K562 (cell line): ENCODE data around the gene QRFP. TPM values are rescaled to one million over a fixed set of nuclear protein-coding genes. Genes with fewer than 3 reads are reported as not detected.

Experiments
- ATAC-seq: fragments of 200-7000 bp; cut with Tn5 transposase; 3 replicates; pipeline ENCODE4 v1.9.1; 2020; ENCODE audit warnings: moderate library complexity
- BruUV-seq: library from RNA; stranded (reverse); fragments of 400-500 nt; replicated peaks from 2 replicates; lab custom pipeline; 2021; lab: Mats Ljungman, UMichigan
- CTCF ChIA-PET: fragments of 300-600 bp; formaldehyde crosslinking; extraction: SDS; loops from one replicate; lab custom pipeline; 2021; ENCODE audit warnings: low intra/inter-chr PET ratio; lab: Yijun Ruan, JAX
- POLR2A ChIA-PET: fragments of 300-600, 350-650 bp; sonication (Branson Sonifier 250); formaldehyde crosslinking; extraction: SDS; loops from one replicate; lab custom pipeline; 2021; ENCODE audit warnings: antibody characterized with exemption, inconsistent platforms; lab: Yijun Ruan, JAX
- DNase-seq, 4 experiments: peaks; one replicate each; pipeline versions ENCODE4 v3.0.0 to v3.0.0-alpha.2; 2011 to 2018; ENCODE audit warnings: low spot score in 3 of 4, mixed read lengths in 3 of 4; ENCODE audit errors: extremely low read depth in 1 of 4
- FAIRE-seq: peaks from 2 replicates; lab custom pipeline; 2011; peaks lifted over from hg19 to GRCh38; lab: Jason Lieb, UNC
- H2AFZ ChIP-seq: 2 replicates; pipeline ENCODE4 v1.6.0; 2011; ENCODE audit warnings: low read depth, low read length, control low read depth, inconsistent platforms
- H3K27ac ChIP-seq: fragments of 200-600 bp; 3 replicates; pipeline ENCODE4 v1.8.0; 2011; ENCODE audit warnings: low read depth, mild to moderate bottlenecking, control low read depth, inconsistent platforms, low read length, moderate library complexity, mixed read lengths; ENCODE audit errors: extremely low read depth
- H3K27me3 ChIP-seq, 2 experiments: fragments of 300-600 bp in 1 of 2; 2 replicates in 1 of 2; 3 replicates in 1 of 2; pipeline versions ENCODE4 v1.6.0 to v1.8.0; 2011; ENCODE audit warnings: inconsistent platforms in 2 of 2, low read length in 2 of 2, mild to moderate bottlenecking in 1 of 2, mixed read lengths in 1 of 2, moderate library complexity in 1 of 2; ENCODE audit not compliant: control insufficient read depth in 2 of 2, insufficient read depth in 2 of 2
- H3K36me3 ChIP-seq: fragments of 300-600 bp; 3 replicates; pipeline ENCODE4 v1.8.0; 2011; ENCODE audit warnings: mild to moderate bottlenecking, low read length, inconsistent platforms; ENCODE audit not compliant: control insufficient read depth, insufficient read depth
- H3K4me1 ChIP-seq, 2 experiments: fragments of 200-600 bp in 1 of 2; replicated peaks in 1 of 2; 2 replicates in 1 of 2; 3 replicates in 1 of 2; pipeline versions ENCODE4 v1.5.1 to v1.8.0; 2011; ENCODE audit warnings: inconsistent platforms in 2 of 2, low read length in 2 of 2, mild to moderate bottlenecking in 1 of 2, mixed read lengths in 1 of 2, moderate library complexity in 1 of 2; ENCODE audit not compliant: control insufficient read depth in 2 of 2, insufficient read depth in 2 of 2
- H3K4me2 ChIP-seq: 2 replicates; pipeline ENCODE4 v1.6.1; 2011; ENCODE audit warnings: low read length, control low read depth, inconsistent platforms, mixed read lengths; ENCODE audit not compliant: insufficient read depth
- H3K4me3 ChIP-seq: fragments of 200-600 bp; sonication (generic), shearing (Covaris generic); 2 replicates; pipeline ENCODE4 v1.5.1; 2016; ENCODE audit warnings: control low read depth, inconsistent platforms
- H3K79me2 ChIP-seq: fragments of 200-600 bp; 3 replicates; pipeline ENCODE4 v1.8.0; 2011; ENCODE audit warnings: low read length, inconsistent platforms; ENCODE audit not compliant: control insufficient read depth, insufficient read depth
- H3K9ac ChIP-seq, 2 experiments: 2 replicates each; pipeline versions ENCODE4 v1.6.0 to v1.6.1; 2011; ENCODE audit warnings: low read depth in 2 of 2, low read length in 2 of 2, control low read depth in 1 of 2, inconsistent platforms in 1 of 2, mild to moderate bottlenecking in 1 of 2, mixed read lengths in 1 of 2; ENCODE audit not compliant: insufficient read depth in 1 of 2
- H3K9me1 ChIP-seq: one replicate; pipeline ENCODE4 v1.6.0; 2011; ENCODE audit warnings: inconsistent platforms, mild to moderate bottlenecking, low read length, moderate library complexity; ENCODE audit not compliant: control insufficient read depth, insufficient read depth
- H3K9me3 ChIP-seq: replicated peaks from 2 replicates; pipeline ENCODE4 v1.5.1; 2011; ENCODE audit warnings: low read depth, low read length, inconsistent platforms; ENCODE audit not compliant: control insufficient read depth, insufficient read depth
- H4K20me1 ChIP-seq: replicated peaks from 2 replicates; pipeline ENCODE4 v1.6.1; 2011; ENCODE audit warnings: low read length, inconsistent platforms, mixed read lengths; ENCODE audit not compliant: control insufficient read depth, insufficient read depth
- ATF3 ChIP-seq, 2 experiments: fragments of 450-650 bp in 1 of 2; sonication (generic) in 1 of 2; formaldehyde crosslinking in 1 of 2; IDR thresholded peaks in 1 of 2; conservative IDR thresholded peaks in 1 of 2; 2 replicates each; pipeline versions ENCODE4 v1.6.1 to v1.8.1; 2016 to 2023; ENCODE audit warnings: mild to moderate bottlenecking in 2 of 2, moderate library complexity in 2 of 2, inconsistent platforms in 1 of 2, missing genetic modification reagents in 1 of 2
- ATF7 ChIP-seq: fragments of 450-650 bp; IDR thresholded peaks from 2 replicates; pipeline ENCODE4 v1.7.1; 2014; ENCODE audit warnings: mild to moderate bottlenecking, moderate library complexity
- MAFG ChIP-seq: fragments of 450-650 bp; conservative IDR thresholded peaks from 2 replicates; pipeline ENCODE4 v1.6.1; 2016; ENCODE audit warnings: missing genetic modification characterization, missing compliant biosample characterization
- WGBS: fragments of 100-300 bp; shearing (Covaris generic); methylation state at CpG from one replicate; pipeline ENCODE4 v1.1.6; 2016; ENCODE audit warnings: low coverage, mixed read lengths; ENCODE audit not compliant: insufficient coverage; ENCODE audit errors: missing lambda C conversion rate; 5-methylcytosine and 5-hydroxymethylcytosine counted together
- in situ Hi-C: fragments of 300-500 bp; cut with MboI; formaldehyde crosslinking; loops from 4 replicates; pipeline ENCODE4 v1.15.0; 2018; ENCODE audit warnings: inconsistent platforms, mixed read lengths
- intact Hi-C: fragments of 100-400 bp; cut with micrococcal nuclease; formaldehyde crosslinking; loops from 2 replicates; pipeline ENCODE4 v1.14.2; 2022
- polyA plus RNA-seq, 8 experiments: library from polyadenylated mRNA; depleted of rRNA in 4 of 8; stranded (reverse) in 5 of 8; unstranded in 3 of 8; fragments of >200 nt; fragmentation: Nextera tagmentation in 2 of 8; fragmentation: Illumina TruSeq in 1 of 8; extraction: Ambion mirVana in 2 of 8; extraction: Trizol in 1 of 8; gene quantifications; 2 replicates each; pipeline versions ENCODE4 v1.2.1 to v1.2.3, GENCODE V29; 2011 to 2014; ENCODE audit warnings: inconsistent platforms in 1 of 8, missing spikeins in 1 of 8
- total RNA-seq, 7 experiments: library from RNA; depleted of rRNA in 6 of 7; stranded (reverse); fragments of >200 nt in 6 of 7; fragmentation: Illumina TruSeq in 2 of 7; extraction: Trizol in 2 of 7; gene quantifications; 2 replicates each; pipeline versions ENCODE4 v1.2.1 to v1.2.3, GENCODE V29; 2011 to 2021; ENCODE audit warnings: low replicate concordance in 1 of 7
- TF ChIP-seq, protein P1 (sequence below): sonication (generic); formaldehyde crosslinking; IDR thresholded peaks from 2 replicates; pipeline ENCODE4 v1.8.1; 2023; ENCODE audit warnings: mild to moderate bottlenecking, missing genetic modification reagents
- TF ChIP-seq, protein P2 (sequence below): fragments of 450-650 bp; formaldehyde crosslinking; IDR thresholded peaks from 2 replicates; pipeline ENCODE4 v1.4.0; 2020; ENCODE audit warnings: mild to moderate bottlenecking, moderate library complexity

Gene QRFP
- total and polyA plus RNA-seq, 9 of the 15 experiments (the other 6 are each of a cell fraction or from before 2014, with no cell fraction given), result not detected

- peaks cover 49% of the 10 kb centered on the region for H4K20me1 ChIP-seq
- FAIRE-seq, result no peak
- peaks cover 10% of the 10 kb centered on the region in 2 experiments; a peak in 4 of 5 replicates for H3K4me1 ChIP-seq
- in situ Hi-C loops, result loop anchor here (5.0 to 10.0 kb wide), 3 partner anchors 89 to 407 kb away; no protein-coding TSS in a partner anchor
- TF ChIP-seq ATF7 (no peak), MAFG (no peak), ATF3 (IDR thresholded peaks at IDR 0.05) (no peak), ATF3 (CRISPR knock-in tag; conservative IDR thresholded peaks at IDR 0.05) (peak; percentile 27)
- TF ChIP-seq, protein P1, sequence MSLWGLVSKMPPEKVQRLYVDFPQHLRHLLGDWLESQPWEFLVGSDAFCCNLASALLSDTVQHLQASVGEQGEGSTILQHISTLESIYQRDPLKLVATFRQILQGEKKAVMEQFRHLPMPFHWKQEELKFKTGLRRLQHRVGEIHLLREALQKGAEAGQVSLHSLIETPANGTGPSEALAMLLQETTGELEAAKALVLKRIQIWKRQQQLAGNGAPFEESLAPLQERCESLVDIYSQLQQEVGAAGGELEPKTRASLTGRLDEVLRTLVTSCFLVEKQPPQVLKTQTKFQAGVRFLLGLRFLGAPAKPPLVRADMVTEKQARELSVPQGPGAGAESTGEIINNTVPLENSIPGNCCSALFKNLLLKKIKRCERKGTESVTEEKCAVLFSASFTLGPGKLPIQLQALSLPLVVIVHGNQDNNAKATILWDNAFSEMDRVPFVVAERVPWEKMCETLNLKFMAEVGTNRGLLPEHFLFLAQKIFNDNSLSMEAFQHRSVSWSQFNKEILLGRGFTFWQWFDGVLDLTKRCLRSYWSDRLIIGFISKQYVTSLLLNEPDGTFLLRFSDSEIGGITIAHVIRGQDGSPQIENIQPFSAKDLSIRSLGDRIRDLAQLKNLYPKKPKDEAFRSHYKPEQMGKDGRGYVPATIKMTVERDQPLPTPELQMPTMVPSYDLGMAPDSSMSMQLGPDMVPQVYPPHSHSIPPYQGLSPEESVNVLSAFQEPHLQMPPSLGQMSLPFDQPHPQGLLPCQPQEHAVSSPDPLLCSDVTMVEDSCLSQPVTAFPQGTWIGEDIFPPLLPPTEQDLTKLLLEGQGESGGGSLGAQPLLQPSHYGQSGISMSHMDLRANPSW (CRISPR knock-in tag), result peak; percentile 23; the same call in 1 of the 2 replicates
- TF ChIP-seq, protein P2, sequence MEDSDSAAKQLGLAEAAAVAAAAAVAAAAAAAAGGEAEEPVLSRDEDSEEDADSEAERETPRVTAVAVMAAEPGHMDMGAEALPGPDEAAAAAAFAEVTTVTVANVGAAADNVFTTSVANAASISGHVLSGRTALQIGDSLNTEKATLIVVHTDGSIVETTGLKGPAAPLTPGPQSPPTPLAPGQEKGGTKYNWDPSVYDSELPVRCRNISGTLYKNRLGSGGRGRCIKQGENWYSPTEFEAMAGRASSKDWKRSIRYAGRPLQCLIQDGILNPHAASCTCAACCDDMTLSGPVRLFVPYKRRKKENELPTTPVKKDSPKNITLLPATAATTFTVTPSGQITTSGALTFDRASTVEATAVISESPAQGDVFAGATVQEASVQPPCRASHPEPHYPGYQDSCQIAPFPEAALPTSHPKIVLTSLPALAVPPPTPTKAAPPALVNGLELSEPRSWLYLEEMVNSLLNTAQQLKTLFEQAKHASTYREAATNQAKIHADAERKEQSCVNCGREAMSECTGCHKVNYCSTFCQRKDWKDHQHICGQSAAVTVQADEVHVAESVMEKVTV (CRISPR knock-in tag), result no peak
- TF ChIP-seq, all 486 proteins: peak for 2
- no TSS peak for BruUV-seq
- H3K9me1 ChIP-seq, result peaks cover 13% of the 10 kb centered on the region
- H3K4me3 ChIP-seq, result no peak overlapping the region
- CTCF ChIA-PET, result interaction anchor here (0.6 to 15.1 kb wide), 9 partner anchors 9 to 209 kb away, joined by 3 to 636 read pairs (median 3); no protein-coding TSS in a partner anchor
- no peaks in the 10 kb centered on the region for H3K79me2 ChIP-seq
- no peaks in the 10 kb centered on the region for H3K27me3 ChIP-seq
- H3K9me3 ChIP-seq, result no peaks in the 10 kb centered on the region
- peaks cover 58% of the 10 kb centered on the region for H3K36me3 ChIP-seq
- 63% methylated on average over 8 of the region's 8 CpGs for WGBS
- peak overlapping the region; percentile 16 for H3K4me2 ChIP-seq
- POLR2A ChIA-PET, result interaction anchor here (0.6 to 15.4 kb wide), 23 partner anchors 8 to 169 kb away, joined by 3 to 220 read pairs (median 4); no protein-coding TSS in a partner anchor
- H3K9ac ChIP-seq, result no peak overlapping the region
- peak overlapping the region; percentile 6; the same call in 1 of the 3 replicates for H3K27ac ChIP-seq
- ATAC-seq (no peak), DNase-seq (peak in 2 of 4 experiments; percentile 59 to 62)
- intact Hi-C loops, result loop anchor here (5.0 kb wide), 1 partner anchor 399 kb away; no protein-coding TSS in a partner anchor
- H2AFZ ChIP-seq, result no peak overlapping the region
Measured at GRCh38 chr9:130861372-130862180, 35.0 kb downstream of the QRFP start.
